IPS DF 6.9 (cell line): ENCODE measurements around the gene ITFG1.
"Not testable (repeated sequence)": the region's sequence is repeated elsewhere in the genome, so short reads cannot be mapped to it uniquely, and the experiment has no call there.

ENCODE experiments used
- DNase-seq: peaks from one replicate; pipeline ENCODE4 v3.0.0-alpha.2; 2013; ENCODE audit warnings: low read depth, low spot score
- H3K27ac ChIP-seq: one replicate; pipeline ENCODE4 v1.5.1; 2013; ENCODE audit warnings: low read length, control low read depth
- H3K27me3 ChIP-seq: 2 replicates; pipeline ENCODE4 v1.6.1; 2013; ENCODE audit warnings: mild to moderate bottlenecking, low read length; ENCODE audit not compliant: control insufficient read depth, insufficient read depth
- H3K36me3 ChIP-seq: 2 replicates; pipeline ENCODE4 v1.6.1; 2013; ENCODE audit warnings: low read length; ENCODE audit not compliant: control insufficient read depth, insufficient read depth
- H3K4me1 ChIP-seq: 2 replicates; pipeline ENCODE4 v1.6.1; 2013; ENCODE audit warnings: low read length; ENCODE audit not compliant: control insufficient read depth, insufficient read depth
- H3K4me3 ChIP-seq: 2 replicates; pipeline ENCODE4 v1.5.1; 2013; ENCODE audit warnings: mild to moderate bottlenecking, low read length
- H3K9me3 ChIP-seq: 2 replicates; pipeline ENCODE4 v1.6.1; 2013; ENCODE audit warnings: low read length, inconsistent platforms; ENCODE audit not compliant: control insufficient read depth, insufficient read depth
- WGBS: extraction: QIAGEN DNeasy Blood & Tissue Kit; methylation state at CpG from one replicate; pipeline ENCODE4 v1.1.7; 2013; ENCODE audit warnings: mixed read lengths, missing lambda C conversion rate; ENCODE audit not compliant: insufficient read length, insufficient coverage; 5-methylcytosine and 5-hydroxymethylcytosine counted together

Gene ITFG1

GRCh38 chr16:47459603-47460002 lies 1.3 kb downstream of the ITFG1 start:
- no peak overlapping the region for H3K4me3 ChIP-seq
- DNase-seq = no peak
- H3K27ac ChIP-seq = no peak overlapping the region
- H3K36me3 ChIP-seq = no peaks in the 10 kb centered on the region
- WGBS = no CpG with 5 or more reads among the region's 1 CpG
- no peaks in the 10 kb centered on the region for H3K27me3 ChIP-seq
- H3K9me3 ChIP-seq = no peaks in the 10 kb centered on the region
- no peaks in the 10 kb centered on the region; the same call in 1 of the 2 replicates for H3K4me1 ChIP-seq

- Histone ChIP-seq H3K4me3 (no peak overlapping the region), H3K36me3 (no peaks in the 10 kb centered on the region), H3K27me3 (no peaks in the 10 kb centered on the region), H3K27ac (no peak overlapping the region), H3K9me3 (no peaks in the 10 kb centered on the region), H3K4me1 (no peaks in the 10 kb centered on the region; the same call in 1 of the 2 replicates)
- DNase-seq = no peak
- WGBS = no CpG with 5 or more reads among the region's 2 CpGs
Observed at GRCh38 chr16:47458331-47458730, 2.5 kb downstream of the ITFG1 start.

GRCh38 chr16:47449788-47450187 lies 11.1 kb downstream of the ITFG1 start:
- H3K4me1 ChIP-seq = no peaks in the 10 kb centered on the region
- no peak overlapping the region for H3K27ac ChIP-seq
- WGBS = no CpG with 5 or more reads among the region's 3 CpGs
- no peak for DNase-seq
- no peaks in the 10 kb centered on the region for H3K9me3 ChIP-seq
- 0 out of 2 replicates have a peak, but pooled peaks cover 2% of the 10 kb centered on the region for H3K36me3 ChIP-seq
- H3K4me3 ChIP-seq = no peak overlapping the region
- no peaks in the 10 kb centered on the region for H3K27me3 ChIP-seq

- H3K36me3 ChIP-seq = 0 out of 2 replicates have a peak, but pooled peaks cover 2% of the 10 kb centered on the region
- WGBS = no CpG with 5 or more reads among the region's 3 CpGs
- DNase-seq = no peak
Observed at GRCh38 chr16:47448830-47449575, 11.9 kb downstream of the ITFG1 start.

GRCh38 chr16:47446431-47446830 lies 14.4 kb downstream of the ITFG1 start:
- Histone ChIP-seq H3K36me3 (0 out of 2 replicates have a peak, but pooled peaks cover under 1% of the 10 kb centered on the region), H3K4me1 (no peaks in the 10 kb centered on the region), H3K4me3 (no peak overlapping the region), H3K27me3 (no peaks in the 10 kb centered on the region), H3K27ac (no peak overlapping the region), H3K9me3 (no peaks in the 10 kb centered on the region)
- no peak for DNase-seq
- WGBS = no CpG with 5 or more reads among the region's 3 CpGs

More at GRCh38 chr16:47448830-47449575, 11.9 kb downstream of the ITFG1 start:
- no peak overlapping the region for H3K27ac ChIP-seq
- H3K9me3 ChIP-seq = no peaks in the 10 kb centered on the region
- H3K27me3 ChIP-seq = no peaks in the 10 kb centered on the region
- H3K4me1 ChIP-seq = no peaks in the 10 kb centered on the region
- H3K4me3 ChIP-seq = no peak overlapping the region

- H3K9me3 ChIP-seq, DNase-seq, H3K4me3 ChIP-seq, H3K36me3 ChIP-seq, H3K27ac ChIP-seq, H3K27me3 ChIP-seq, H3K4me1 ChIP-seq: not testable (repeated sequence)
Observed at GRCh38 chr16:47442884-47443283, 18.0 kb downstream of the ITFG1 start.

- no CpG with 5 or more reads among the region's 3 CpGs for WGBS
- H3K27ac ChIP-seq, H3K4me1 ChIP-seq: not testable (repeated sequence)
Observed at GRCh38 chr16:47440066-47440465, 20.8 kb downstream of the ITFG1 start.

DNA sequence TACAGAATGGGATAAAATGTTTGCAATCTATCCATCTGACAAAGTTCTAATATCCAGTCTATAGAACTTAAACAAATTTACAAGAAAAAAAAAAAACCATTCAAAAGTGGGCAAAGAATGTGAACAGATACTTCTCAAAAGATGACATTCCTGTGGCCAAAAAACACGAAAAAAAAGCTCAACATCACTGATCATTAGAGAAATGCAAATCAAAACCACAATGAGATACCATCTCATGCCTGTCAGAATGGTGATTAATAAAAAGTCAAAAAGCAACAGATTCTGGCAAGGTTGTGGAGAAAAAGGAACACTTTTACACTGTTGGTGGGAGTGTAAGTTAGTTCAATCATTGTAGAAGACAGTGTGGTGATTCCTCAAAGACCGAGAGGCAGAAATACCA lies 26.6 kb downstream of the ITFG1 start:
- H3K9me3 ChIP-seq, DNase-seq, H3K36me3 ChIP-seq, H3K4me1 ChIP-seq, H3K4me3 ChIP-seq, H3K27ac ChIP-seq, H3K27me3 ChIP-seq: not testable (repeated sequence)
- whole genome bisulfite sequencing = no CpG with 5 or more reads among the region's 2 CpGs

More at GRCh38 chr16:47440066-47440465, 20.8 kb downstream of the ITFG1 start:
- H3K36me3 ChIP-seq, H3K9me3 ChIP-seq, H3K4me3 ChIP-seq, H3K27me3 ChIP-seq, DNase-seq: not testable (repeated sequence)

GRCh38 chr16:47431960-47432359 lies 28.9 kb downstream of the ITFG1 start:
- WGBS = no CpG with 5 or more reads among the region's 3 CpGs
- no peaks in the 10 kb centered on the region for H3K27me3 ChIP-seq
- H3K4me1 ChIP-seq = no peaks in the 10 kb centered on the region
- no peak overlapping the region for H3K27ac ChIP-seq
- H3K4me3 ChIP-seq = no peak overlapping the region
- no peak for DNase-seq
- H3K36me3 ChIP-seq = no peaks in the 10 kb centered on the region
- H3K9me3 ChIP-seq = no peaks in the 10 kb centered on the region

DNA sequence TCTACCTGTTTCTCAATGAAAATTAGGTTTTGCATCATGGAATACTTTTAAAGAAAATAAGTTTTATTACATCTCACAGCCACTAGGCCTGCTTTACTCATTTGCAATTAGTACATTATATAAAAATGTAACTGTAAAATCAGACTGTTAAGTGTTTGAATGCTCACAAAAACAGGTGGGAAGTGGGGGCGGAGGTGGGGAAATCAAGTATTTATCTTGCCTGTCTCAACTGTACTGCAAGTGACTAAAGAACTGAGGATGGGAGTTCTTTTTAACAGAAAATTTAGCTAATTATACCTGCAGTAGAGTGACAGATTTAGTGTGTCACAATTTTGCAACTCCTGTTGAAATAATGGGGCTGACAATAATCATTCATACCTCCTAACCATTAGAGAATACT lies 34.1 kb downstream of the ITFG1 start:
- no peak for DNase-seq
- H3K4me3 ChIP-seq = no peak overlapping the region
- H3K4me1 ChIP-seq = no peaks in the 10 kb centered on the region
- H3K27me3 ChIP-seq = no peaks in the 10 kb centered on the region
- no peaks in the 10 kb centered on the region; the same call in 1 of the 2 replicates for H3K36me3 ChIP-seq
- no CpG with 5 or more reads among the region's 1 CpG for WGBS
- no peak overlapping the region for H3K27ac ChIP-seq
- no peaks in the 10 kb centered on the region for H3K9me3 ChIP-seq

GRCh38 chr16:47424846-47425245 lies 36.0 kb downstream of the ITFG1 start:
- Histone ChIP-seq H3K4me3 (no peak overlapping the region), H3K4me1 (no peaks in the 10 kb centered on the region), H3K9me3 (no peaks in the 10 kb centered on the region), H3K27ac (no peak overlapping the region), H3K36me3 (no peaks in the 10 kb centered on the region; the same call in 1 of the 2 replicates), H3K27me3 (no peaks in the 10 kb centered on the region)
- no CpG with 5 or more reads among the region's 13 CpGs for WGBS
- no peak for DNase-seq
